HepG2 (cell line): ENCODE results near the gene HNRNPM. TPM values are rescaled to one million over a fixed set of nuclear protein-coding genes. Genes with fewer than 3 reads are reported as not detected.

ENCODE experiments used
- ARID2 ChIP-seq: sonication (generic); formaldehyde crosslinking; IDR thresholded peaks from 2 replicates; pipeline ENCODE4 v1.8.1; 2022; ENCODE audit warnings: mild to moderate bottlenecking, missing genetic modification reagents, borderline replicate concordance
- E2F1 ChIP-seq: sonication (generic); formaldehyde crosslinking; IDR thresholded peaks from 2 replicates; pipeline ENCODE4 v1.5.0; 2020; ENCODE audit warnings: missing genetic modification reagents
- ELF1 ChIP-seq: sonication (generic); formaldehyde crosslinking; IDR thresholded peaks from 2 replicates; pipeline ENCODE4 v1.4.0; 2020; ENCODE audit warnings: missing genetic modification reagents
- HNRNPK ChIP-seq: fragments of 200-400 bp; formaldehyde crosslinking; IDR thresholded peaks from 2 replicates; pipeline ENCODE4 v1.6.1; 2018; ENCODE audit warnings: low read length, low read depth, moderate library complexity, mild to moderate bottlenecking; ENCODE audit not compliant: poor library complexity, severe bottlenecking
- MIER3 ChIP-seq: IDR thresholded peaks from 2 replicates; pipeline ENCODE4 v1.6.1; 2016; ENCODE audit warnings: missing compliant biosample characterization, borderline replicate concordance
- MTERF4 ChIP-seq: sonication (generic); formaldehyde crosslinking; IDR thresholded peaks from 2 replicates; pipeline ENCODE4 v1.8.0; 2023; ENCODE audit warnings: mild to moderate bottlenecking, missing genetic modification reagents
- PBX2 ChIP-seq: IDR thresholded peaks from 2 replicates; pipeline ENCODE4 v1.6.1; 2016; ENCODE audit warnings: control low read depth
- THAP7 ChIP-seq: sonication (generic); formaldehyde crosslinking; IDR thresholded peaks from 2 replicates; pipeline ENCODE4 v1.8.1; 2023; ENCODE audit warnings: mild to moderate bottlenecking, missing genetic modification reagents
- U2AF1 ChIP-seq: fragments of 200-400 bp; formaldehyde crosslinking; optimal IDR thresholded peaks from 2 replicates; pipeline ENCODE3; 2017; ENCODE audit warnings: mild to moderate bottlenecking, low read depth, low read length
- ZBTB7B ChIP-seq: sonication (generic); formaldehyde crosslinking; IDR thresholded peaks from 2 replicates; pipeline ENCODE4 v1.4.0; 2020; ENCODE audit warnings: missing genetic modification reagents
- ZBTB8A ChIP-seq: sonication (generic); formaldehyde crosslinking; IDR thresholded peaks from 2 replicates; pipeline ENCODE4 v1.4.0; 2020; ENCODE audit warnings: mild to moderate bottlenecking, low read depth, missing genetic modification reagents, borderline replicate concordance
- ZNF124 ChIP-seq: sonication (generic); formaldehyde crosslinking; IDR thresholded peaks from 2 replicates; pipeline ENCODE4 v1.4.0; 2020; ENCODE audit warnings: missing genetic modification reagents
- ZNF616 ChIP-seq: sonication (generic); formaldehyde crosslinking; IDR thresholded peaks from 2 replicates; pipeline ENCODE4 v1.5.0; 2020; ENCODE audit warnings: low read depth, mild to moderate bottlenecking, missing genetic modification reagents
- ZNF768 ChIP-seq: sonication (generic); formaldehyde crosslinking; IDR thresholded peaks from 2 replicates; pipeline ENCODE4 v1.4.0; 2020; ENCODE audit warnings: missing genetic modification reagents
- ZSCAN31 ChIP-seq: sonication (generic); formaldehyde crosslinking; IDR thresholded peaks from 2 replicates; pipeline ENCODE4 v1.5.0; 2020; ENCODE audit warnings: low read depth, mild to moderate bottlenecking, missing genetic modification reagents
- polyA plus RNA-seq, 8 experiments: library from polyadenylated mRNA; depleted of rRNA in 3 of 8; stranded (reverse) in 7 of 8; unstranded in 1 of 8; fragments of >200 nt; fragmentation: Illumina TruSeq in 4 of 8; extraction: Trizol in 4 of 8; gene quantifications; 2 replicates each; pipeline versions ENCODE4 v1.2.1 to v1.2.3, GENCODE V29; 2011 to 2016; ENCODE audit warnings: low read depth in 4 of 8, missing spikeins in 1 of 8, mixed read lengths in 1 of 8; ENCODE audit not compliant: insufficient read depth in 1 of 8
- total RNA-seq, 5 experiments: library from RNA; depleted of rRNA; stranded (reverse); fragments of >200 nt; fragmentation: Illumina TruSeq; extraction: Trizol; gene quantifications; 2 replicates each; pipeline ENCODE4 v1.2.3, GENCODE V29; 2016; ENCODE audit warnings: low read depth in 1 of 5
- TF ChIP-seq, protein P1 (sequence below): fragments of 450-650 bp; IDR thresholded peaks from 2 replicates; pipeline ENCODE4 v1.6.1; 2017; ENCODE audit warnings: mild to moderate bottlenecking
- TF ChIP-seq, protein P2 (sequence below): IDR thresholded peaks from 2 replicates; pipeline ENCODE4 v1.6.1; 2012; ENCODE audit warnings: low read length, improper control_type of control experiment

Gene HNRNPM
- total and polyA plus RNA-seq, 2 of the 13 experiments (the other 11 are each of a cell fraction or from before 2014, with no cell fraction given), result 56.7 to 102 TPM

- TF ChIP-seq, protein P1, sequence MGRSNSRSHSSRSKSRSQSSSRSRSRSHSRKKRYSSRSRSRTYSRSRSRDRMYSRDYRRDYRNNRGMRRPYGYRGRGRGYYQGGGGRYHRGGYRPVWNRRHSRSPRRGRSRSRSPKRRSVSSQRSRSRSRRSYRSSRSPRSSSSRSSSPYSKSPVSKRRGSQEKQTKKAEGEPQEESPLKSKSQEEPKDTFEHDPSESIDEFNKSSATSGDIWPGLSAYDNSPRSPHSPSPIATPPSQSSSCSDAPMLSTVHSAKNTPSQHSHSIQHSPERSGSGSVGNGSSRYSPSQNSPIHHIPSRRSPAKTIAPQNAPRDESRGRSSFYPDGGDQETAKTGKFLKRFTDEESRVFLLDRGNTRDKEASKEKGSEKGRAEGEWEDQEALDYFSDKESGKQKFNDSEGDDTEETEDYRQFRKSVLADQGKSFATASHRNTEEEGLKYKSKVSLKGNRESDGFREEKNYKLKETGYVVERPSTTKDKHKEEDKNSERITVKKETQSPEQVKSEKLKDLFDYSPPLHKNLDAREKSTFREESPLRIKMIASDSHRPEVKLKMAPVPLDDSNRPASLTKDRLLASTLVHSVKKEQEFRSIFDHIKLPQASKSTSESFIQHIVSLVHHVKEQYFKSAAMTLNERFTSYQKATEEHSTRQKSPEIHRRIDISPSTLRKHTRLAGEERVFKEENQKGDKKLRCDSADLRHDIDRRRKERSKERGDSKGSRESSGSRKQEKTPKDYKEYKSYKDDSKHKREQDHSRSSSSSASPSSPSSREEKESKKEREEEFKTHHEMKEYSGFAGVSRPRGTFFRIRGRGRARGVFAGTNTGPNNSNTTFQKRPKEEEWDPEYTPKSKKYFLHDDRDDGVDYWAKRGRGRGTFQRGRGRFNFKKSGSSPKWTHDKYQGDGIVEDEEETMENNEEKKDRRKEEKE, result no peak
- no peak; the same call in 1 of the 2 replicates for TF ChIP-seq E2F1 (CRISPR knock-in tag)
- TF ChIP-seq ZNF768 (CRISPR knock-in tag), result no peak
- TF ChIP-seq ZNF124, result no peak
- peak; percentile 38 for TF ChIP-seq HNRNPK
- TF ChIP-seq, protein P2, sequence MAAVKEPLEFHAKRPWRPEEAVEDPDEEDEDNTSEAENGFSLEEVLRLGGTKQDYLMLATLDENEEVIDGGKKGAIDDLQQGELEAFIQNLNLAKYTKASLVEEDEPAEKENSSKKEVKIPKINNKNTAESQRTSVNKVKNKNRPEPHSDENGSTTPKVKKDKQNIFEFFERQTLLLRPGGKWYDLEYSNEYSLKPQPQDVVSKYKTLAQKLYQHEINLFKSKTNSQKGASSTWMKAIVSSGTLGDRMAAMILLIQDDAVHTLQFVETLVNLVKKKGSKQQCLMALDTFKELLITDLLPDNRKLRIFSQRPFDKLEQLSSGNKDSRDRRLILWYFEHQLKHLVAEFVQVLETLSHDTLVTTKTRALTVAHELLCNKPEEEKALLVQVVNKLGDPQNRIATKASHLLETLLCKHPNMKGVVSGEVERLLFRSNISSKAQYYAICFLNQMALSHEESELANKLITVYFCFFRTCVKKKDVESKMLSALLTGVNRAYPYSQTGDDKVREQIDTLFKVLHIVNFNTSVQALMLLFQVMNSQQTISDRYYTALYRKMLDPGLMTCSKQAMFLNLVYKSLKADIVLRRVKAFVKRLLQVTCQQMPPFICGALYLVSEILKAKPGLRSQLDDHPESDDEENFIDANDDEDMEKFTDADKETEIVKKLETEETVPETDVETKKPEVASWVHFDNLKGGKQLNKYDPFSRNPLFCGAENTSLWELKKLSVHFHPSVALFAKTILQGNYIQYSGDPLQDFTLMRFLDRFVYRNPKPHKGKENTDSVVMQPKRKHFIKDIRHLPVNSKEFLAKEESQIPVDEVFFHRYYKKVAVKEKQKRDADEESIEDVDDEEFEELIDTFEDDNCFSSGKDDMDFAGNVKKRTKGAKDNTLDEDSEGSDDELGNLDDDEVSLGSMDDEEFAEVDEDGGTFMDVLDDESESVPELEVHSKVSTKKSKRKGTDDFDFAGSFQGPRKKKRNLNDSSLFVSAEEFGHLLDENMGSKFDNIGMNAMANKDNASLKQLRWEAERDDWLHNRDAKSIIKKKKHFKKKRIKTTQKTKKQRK, result no peak
- TF ChIP-seq THAP7 (CRISPR knock-in tag), result no peak
- TF ChIP-seq MTERF4 (CRISPR knock-in tag), result peak; percentile 62; the same call in 1 of the 2 replicates
- 0 out of 2 replicates have a peak, but pooled peaks have one; percentile 36 for TF ChIP-seq PBX2 (CRISPR knock-in tag)
- TF ChIP-seq ZBTB7B (CRISPR knock-in tag), result no peak
- TF ChIP-seq ZSCAN31 (CRISPR knock-in tag), result 0 out of 2 replicates have a peak, but pooled peaks have one; percentile 16
- TF ChIP-seq U2AF1, result no peak
- peak; percentile 91 for TF ChIP-seq ELF1
- no peak; the same call in 1 of the 2 replicates for TF ChIP-seq MIER3 (CRISPR knock-in tag)
- TF ChIP-seq ZNF616 (CRISPR knock-in tag), result 0 out of 2 replicates have a peak, but pooled peaks have one; percentile 30
- TF ChIP-seq ARID2 (CRISPR knock-in tag), result 0 out of 2 replicates have a peak, but pooled peaks have one; percentile 55
- TF ChIP-seq ZBTB8A, result no peak
Measured at GRCh38 chr19:8513687-8514504, 69.1 kb downstream of the HNRNPM start, which contains the start of gene ZNF414 (continued).
